Measurements from ENCODE around the gene PAPOLG.
A peak's percentile ranks its signal among the peaks of the same experiment; 100 is the strongest.
"Not testable (repeated sequence)": the region's sequence is repeated elsewhere in the genome, so short reads cannot be mapped to it uniquely, and the experiment has no call there.

The PAPOLG gene

DNA sequence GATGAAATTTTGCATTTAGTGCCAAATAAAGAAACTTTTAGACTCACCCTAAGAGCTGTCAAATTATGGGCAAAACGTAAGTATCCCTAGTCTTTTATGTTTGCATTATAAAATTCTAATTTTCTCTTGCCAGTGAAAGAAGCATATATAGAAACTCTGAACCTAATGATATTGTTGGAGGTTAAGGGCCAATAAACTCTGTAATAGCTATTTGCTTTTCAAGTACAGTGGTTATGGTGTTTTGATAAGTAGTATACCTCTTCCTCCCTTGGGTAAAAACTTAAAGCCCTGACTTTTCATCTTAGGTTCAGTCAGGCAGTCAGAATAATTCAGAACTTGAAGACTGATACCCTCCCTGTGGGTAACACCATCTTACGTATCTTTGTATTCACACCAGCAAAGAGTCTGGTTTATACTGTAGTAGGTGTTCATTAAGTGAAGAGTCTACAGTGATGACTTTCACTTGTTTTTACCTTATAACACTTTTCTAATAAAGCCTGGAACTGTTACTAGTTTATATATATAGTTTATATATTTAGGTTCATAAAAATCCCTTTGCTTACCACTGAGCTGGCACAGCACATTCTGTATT is 19.1 kb downstream of the PAPOLG start:
- no peak for DNase-seq (ENCODE audit: low read depth in 3 of 3)

DNA sequence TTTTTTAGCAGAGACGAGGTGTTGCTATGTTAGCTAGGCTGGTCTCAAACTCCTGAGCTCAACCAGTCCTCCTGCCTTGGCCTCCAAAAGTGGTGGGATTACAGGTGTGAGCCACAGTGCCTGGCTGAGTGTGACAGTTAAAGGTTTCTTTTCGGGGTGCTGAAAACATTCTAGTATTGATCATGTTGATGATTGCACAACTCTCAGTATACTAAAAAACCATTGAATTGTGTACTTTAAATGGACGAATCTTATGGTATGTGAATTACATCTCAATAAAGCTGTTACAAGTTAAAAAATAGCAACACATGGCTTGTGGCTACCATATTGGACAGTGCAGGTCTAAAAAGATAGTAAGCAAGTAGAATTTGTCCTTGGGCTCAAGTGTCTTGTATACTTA is 22.3 kb downstream of the PAPOLG start:
- DNase-seq (ENCODE audit: low read depth in 3 of 3): no peak

DNA sequence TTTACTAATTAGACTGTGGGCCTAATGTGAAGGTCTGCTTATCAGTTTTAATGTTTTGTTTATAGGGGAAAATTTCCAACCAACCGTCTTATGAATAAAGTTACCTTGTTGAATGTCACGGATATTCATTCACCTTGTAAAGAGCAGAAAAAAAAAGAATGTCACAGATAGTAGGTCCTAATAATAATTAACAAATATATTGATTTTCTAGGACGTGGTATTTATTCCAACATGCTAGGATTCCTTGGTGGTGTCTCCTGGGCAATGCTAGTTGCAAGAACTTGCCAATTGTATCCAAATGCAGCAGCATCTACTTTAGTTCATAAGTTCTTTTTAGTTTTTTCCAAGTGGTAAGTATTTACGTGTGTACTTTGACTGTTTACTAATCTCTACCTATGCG is 23.4 kb downstream of the PAPOLG start:
- DNase-seq (ENCODE audit: low read depth in 3 of 3): no peak

DNA sequence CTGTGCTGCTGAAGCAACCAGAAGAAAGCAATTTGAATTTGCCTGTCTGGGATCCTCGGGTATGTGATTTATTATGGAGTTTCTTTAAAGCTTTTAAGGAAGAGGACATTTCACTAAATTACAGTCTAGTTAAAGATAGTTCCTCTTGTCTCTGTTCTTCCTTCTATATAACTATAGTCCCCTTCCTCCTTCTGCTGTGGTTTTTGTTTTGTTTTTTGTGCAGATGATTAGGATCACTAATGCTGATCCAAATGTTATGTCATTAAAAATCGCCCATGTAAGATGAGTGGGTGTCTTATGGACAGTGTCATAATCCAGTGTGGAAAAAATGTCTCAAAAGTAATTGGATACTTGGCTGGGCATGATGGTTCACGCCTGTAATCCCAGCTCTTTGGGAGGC is 24.7 kb downstream of the PAPOLG start:
- DNase-seq (ENCODE audit: low read depth in 3 of 3): no peak

DNA sequence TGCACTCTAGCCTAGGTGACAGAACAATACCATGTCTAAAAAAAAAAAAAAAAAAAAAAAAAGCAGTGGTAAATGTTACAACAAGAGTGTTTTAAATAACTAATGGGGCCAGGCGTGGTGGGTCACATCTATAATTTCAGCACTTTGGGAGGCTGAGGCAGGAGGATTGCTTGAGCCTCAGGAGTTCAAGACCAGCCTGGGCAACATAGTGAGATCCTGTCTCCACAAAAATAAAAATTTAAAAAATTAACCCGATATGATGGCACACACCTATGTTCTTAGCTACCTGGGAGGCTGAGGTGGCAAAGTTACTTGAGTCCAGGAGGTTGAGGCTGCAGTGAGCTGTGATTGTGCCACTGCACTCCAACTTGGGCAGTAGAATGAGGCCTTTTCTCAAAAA is 37.1 kb downstream of the PAPOLG start:
- DNase-seq (ENCODE audit: low read depth in 3 of 3): no peak

DNA sequence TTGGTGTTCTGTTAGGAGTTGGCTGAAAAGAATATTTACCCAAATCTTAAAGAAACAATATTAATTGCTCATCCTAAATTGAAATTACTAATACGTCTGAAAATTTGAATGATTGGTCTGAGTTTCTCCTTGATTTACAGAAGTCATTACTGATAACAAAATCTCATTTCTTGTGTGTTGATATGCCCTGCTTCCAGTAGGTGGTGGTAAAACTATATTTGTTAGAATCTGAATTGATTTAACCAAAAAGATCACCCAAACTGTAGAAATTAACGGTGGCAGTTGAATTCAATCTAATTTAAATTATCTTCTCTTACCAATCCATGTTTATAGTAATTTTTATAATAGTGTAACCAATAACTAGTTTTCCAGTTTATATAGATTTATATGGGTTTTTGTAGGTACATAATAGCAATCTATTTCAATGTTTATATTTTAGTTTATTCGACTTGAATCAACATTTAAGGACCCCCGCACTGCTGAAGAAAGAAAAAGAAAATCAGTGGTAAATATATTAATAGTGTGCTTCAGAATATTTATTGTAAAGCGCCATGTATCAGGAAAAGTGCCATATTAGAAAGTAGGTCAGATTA is 38.3 kb downstream of the PAPOLG start:
- DNase-seq (ENCODE audit: low read depth in 3 of 3): no peak

DNA sequence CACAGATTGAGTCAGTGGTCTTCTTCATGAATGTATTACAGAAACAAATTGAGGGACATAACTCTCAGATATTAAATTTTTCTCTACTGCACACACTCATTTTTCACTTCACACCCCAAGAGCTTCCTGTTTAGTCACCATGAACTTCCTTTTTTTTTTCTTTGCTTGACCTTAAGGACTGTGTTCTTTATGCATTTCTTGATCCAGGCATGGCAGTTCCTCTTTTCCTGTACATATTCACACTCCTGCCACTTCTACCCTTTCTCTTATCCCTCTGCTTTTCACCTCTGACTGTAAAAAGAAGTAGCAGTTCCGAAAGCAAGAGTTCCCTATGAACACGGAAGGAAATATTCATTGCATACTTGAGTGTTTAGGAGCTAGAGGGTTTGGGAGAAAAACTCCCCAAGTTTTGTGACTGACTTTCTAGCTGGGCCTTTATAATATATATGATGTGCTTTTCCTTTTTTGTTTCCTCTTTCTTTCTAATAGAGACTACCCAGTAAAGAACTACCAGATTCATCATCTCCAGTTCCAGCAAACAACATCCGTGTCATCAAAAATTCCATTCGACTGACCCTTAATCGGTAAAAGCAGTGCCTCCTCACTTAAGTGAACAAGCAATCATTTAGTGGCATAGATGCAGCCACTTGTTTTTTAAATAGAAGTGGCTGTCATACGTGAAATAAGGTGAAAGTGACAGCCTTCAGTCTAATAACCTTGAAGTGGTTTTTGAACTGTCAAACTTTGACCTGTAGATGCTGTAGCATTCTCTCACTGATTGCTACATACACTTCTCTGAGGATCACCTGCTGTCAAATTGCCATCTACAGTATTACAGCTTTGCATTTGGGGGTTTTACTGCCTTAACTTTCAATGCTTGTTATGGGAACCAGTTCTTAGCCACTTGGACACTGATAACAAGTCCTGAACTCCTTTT is 40.8 kb downstream of the PAPOLG start:
- DNase-seq (ENCODE audit: low read depth in 3 of 3): no peak

GRCh38 chr2:60804473-60804872 is 48.4 kb downstream of the PAPOLG start:
- no peak for DNase-seq (ENCODE audit: low read depth in 3 of 3)

- no peak for DNase-seq (ENCODE audit: low read depth in 3 of 3)
Observed at GRCh38 chr2:60806595-60806987, 50.5 kb downstream of the PAPOLG start.

GRCh38 chr2:60806988-60807681 is 51.1 kb downstream of the PAPOLG start:
- DNase-seq (ENCODE audit: low read depth in 3 of 3): peak in 2 of 3 experiments; percentile 23 to 32

GRCh38 chr2:60808330-60808801 is 52.3 kb downstream of the PAPOLG start:
- no peak for DNase-seq (ENCODE audit: low read depth in 3 of 3)

- DNase-seq (ENCODE audit: low read depth in 3 of 3): no peak
Observed at GRCh38 chr2:60811491-60812375, 55.7 kb downstream of the PAPOLG start.

- not testable (repeated sequence) for DNase-seq (ENCODE audit: low read depth in 3 of 3)
Observed at GRCh38 chr2:60817191-60817590, 61.1 kb downstream of the PAPOLG start.

GRCh38 chr2:60818272-60818671 is 62.2 kb downstream of the PAPOLG start:
- DNase-seq (ENCODE audit: low read depth in 3 of 3): peak in 2 of 3 experiments; percentile 45 to 50

DNA sequence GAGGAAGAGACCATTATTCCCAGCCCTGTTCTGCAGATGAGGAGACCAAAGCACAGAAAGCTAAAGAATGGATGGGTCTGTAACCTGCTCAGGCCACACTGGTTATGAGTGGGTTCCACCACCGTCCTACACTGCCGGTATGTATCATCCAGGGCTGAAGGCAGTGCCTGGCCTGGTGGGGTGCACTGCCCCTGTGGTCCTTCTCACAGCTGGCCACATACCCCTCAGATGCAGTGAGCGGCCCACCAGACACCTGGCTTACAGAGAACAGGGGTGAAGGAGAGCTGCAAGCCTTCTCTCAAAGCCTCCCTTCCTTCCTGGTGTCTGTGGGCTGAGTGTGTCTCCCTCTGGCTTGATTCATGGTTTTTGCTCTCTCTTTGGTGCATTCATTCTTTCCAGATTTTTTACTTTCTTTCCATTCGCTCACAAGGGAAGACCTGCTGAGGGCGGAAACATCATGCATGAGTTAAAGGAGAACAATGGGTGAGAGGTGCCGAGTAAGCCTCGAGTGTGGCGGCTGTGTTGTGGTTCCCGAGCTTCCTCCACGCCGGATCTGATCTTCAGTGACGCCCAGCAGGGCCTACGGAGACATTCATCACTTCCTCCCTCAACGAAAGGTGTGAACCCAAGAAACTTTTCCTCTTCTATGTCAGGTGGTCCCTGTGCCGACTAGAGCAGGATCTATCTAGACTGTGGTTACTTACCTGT is 63.2 kb downstream of the PAPOLG start:
- peak; percentile 47 to 78 (median 71) for DNase-seq (ENCODE audit: low read depth in 3 of 3)

DNA sequence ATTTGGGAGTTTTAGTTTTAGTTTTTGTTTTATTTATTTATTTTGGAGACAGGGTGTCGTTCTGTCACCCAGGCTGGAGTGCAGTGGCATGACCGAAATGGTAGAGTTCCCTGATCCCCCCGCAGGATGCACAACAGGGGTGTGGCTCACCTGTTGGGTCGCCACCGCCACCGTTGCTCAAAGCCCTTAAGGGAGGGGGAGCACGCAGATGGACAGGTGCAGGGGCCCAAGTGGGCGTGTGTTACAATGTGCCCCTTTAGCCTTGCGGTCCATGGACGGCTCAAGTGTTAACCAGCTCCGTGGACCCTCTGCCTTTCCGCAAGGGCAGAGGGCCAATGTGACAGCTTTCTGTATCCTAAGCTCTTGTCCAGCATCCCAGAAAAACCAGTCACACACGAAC is 63.9 kb downstream of the PAPOLG start:
- no peak for DNase-seq (ENCODE audit: low read depth in 3 of 3)

DNA sequence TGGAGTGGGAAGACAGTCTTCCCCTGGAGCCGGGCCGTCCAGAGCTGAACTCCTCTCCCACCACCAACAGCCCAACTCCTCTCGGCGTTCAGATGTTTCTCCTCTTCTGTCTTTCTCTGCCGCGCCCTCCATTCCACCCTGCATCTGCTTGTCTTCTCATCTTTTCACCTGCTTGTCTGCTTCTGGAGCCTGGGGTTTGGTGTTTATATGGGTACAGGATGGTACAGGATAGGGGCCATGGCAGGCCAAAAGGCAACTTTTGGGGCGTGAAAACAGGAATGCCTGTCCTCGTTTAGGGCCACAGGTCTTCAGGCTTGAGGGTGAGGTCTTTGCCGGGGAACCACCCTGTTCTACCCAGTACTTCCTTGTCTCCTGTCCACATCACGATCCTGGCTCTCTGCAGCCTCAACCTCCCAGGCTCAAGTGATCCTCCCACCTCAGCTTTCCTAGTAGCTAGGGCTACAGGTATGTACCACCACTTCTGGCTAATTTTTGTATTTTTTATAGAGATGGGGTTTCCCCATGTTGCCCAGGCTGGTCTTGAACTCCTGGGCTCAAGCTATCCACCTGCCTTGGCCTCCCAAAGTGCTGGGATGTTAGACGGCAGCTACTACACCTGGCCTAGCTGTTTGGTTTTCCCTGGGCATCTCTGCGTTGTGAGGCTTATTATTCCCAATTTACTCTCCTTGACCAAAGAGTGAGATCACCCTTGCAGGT is 64.5 kb downstream of the PAPOLG start:
- no peak for DNase-seq (ENCODE audit: low read depth in 3 of 3)

DNA sequence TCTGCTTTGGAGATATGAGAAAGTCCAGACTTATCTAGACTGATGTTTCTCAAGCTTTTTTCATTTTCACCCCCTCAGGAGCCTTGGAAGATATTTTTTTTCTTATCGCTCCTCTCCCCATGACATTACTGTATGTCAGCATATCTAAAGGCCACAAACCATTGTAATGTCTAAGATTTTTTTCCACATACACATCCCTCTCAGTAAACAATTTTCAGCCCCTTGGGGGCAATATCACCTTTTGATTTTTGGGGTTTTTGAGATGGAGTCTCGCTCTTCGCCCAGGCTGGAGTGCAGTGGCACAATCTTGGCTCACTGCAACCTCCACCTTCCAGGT is 65.0 kb downstream of the PAPOLG start:
- DNase-seq (ENCODE audit: low read depth in 3 of 3): no peak

DNA sequence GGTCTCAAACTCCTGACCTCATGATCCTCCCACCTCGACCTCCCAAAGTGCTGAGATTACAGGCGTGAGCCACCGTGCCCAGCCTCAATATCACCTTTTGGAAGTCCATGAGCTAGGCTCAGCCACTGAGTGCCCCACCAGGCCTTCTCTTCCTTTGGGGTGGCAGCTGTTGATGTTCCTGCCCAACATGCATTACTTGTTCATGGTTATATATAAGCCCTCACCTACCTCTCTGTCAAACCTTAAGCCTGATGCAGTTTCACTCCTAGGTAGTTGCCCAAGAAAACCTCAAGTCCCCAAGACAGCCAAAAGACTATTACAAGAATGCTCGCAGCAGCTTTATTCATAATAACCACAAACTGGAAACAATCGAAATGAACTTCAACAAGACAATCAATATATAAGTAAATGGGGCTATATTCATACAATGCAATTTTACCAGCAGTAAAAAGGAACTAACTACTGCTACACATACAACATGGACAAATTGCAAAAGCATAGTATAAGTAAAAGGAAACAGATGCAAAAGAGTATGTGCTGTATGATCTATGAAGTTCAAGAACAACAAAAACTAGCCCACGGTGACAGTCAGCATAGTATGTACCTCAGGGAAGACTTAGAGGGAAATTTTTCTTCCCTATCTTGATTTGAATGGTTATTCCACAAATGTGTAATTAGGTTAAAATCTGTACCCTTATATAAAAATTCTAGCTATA is 65.7 kb downstream of the PAPOLG start:
- DNase-seq (ENCODE audit: low read depth in 3 of 3): no peak

All from stimulated activated CD4-positive, alpha-beta T cell treated with anti-CD3 and anti-CD28 coated beads, TNF-alpha, amount 100 ng/mL, for 4 hours (primary cell).